Ishikawa (cell line): Measurements from ENCODE around the gene PER1.

Experiments used
- CEBPB ChIP-seq: IDR thresholded peaks from 2 replicates; pipeline ENCODE4 v1.6.1; 2012
- CREB1 ChIP-seq: IDR thresholded peaks from 2 replicates; pipeline ENCODE4 v1.6.1; 2012; ENCODE audit warnings: low read depth
- EGR1 ChIP-seq: IDR thresholded peaks from 2 replicates; pipeline ENCODE4 v1.6.1; 2012
- EP300 ChIP-seq: IDR thresholded peaks from 2 replicates; pipeline ENCODE4 v1.6.1; 2012; ENCODE audit warnings: borderline replicate concordance
- FOXM1 ChIP-seq: IDR thresholded peaks from 2 replicates; pipeline ENCODE4 v1.6.1; 2012; ENCODE audit warnings: low read depth, borderline replicate concordance
- NFIC ChIP-seq: IDR thresholded peaks from 2 replicates; pipeline ENCODE4 v1.6.1; 2012
- RAD21 ChIP-seq: IDR thresholded peaks from 2 replicates; pipeline ENCODE4 v1.6.1; 2012; ENCODE audit warnings: low read depth
- TAF1 ChIP-seq: IDR thresholded peaks from 2 replicates; pipeline ENCODE4 v1.6.1; 2012; ENCODE audit warnings: low read depth, mild to moderate bottlenecking
- TCF12 ChIP-seq: IDR thresholded peaks from 2 replicates; pipeline ENCODE4 v1.6.1; 2012; ENCODE audit warnings: low read depth
- YY1 ChIP-seq: IDR thresholded peaks from 2 replicates; pipeline ENCODE4 v1.6.1; 2012; ENCODE audit warnings: low read depth
- ZBTB7A ChIP-seq: IDR thresholded peaks from 2 replicates; pipeline ENCODE4 v1.6.1; 2012; ENCODE audit warnings: low read depth
- TF ChIP-seq, protein P1 (sequence below): IDR thresholded peaks from 2 replicates; pipeline ENCODE4 v1.6.1; 2012; ENCODE audit warnings: low read depth, mild to moderate bottlenecking
- TF ChIP-seq, protein P2 (sequence below): IDR thresholded peaks from 2 replicates; pipeline ENCODE4 v1.6.1; 2012
- TF ChIP-seq, protein P3 (sequence below): IDR thresholded peaks from 2 replicates; pipeline ENCODE4 v1.6.1; 2012

DNA sequence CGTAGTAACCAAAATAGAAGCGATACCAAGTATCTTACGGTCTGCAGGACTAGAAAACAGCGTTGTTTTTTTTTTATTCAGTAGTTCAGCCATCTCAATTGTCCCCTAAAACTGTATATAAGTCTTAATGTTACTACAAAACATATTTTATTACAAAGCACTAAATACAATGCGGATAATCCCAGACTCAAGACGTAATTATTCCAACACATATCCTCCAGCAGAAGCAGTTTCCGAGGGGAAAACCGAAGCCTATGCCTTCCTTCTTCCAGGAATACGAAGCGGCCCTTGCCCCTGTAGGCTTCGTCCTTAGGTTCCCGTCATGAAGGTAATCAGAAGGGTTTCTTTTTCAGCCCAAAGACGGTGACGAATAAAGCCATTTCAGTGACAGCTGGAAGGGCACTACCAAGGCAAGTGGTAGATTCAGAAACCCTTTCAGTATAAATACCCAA lies 21.7 kb upstream of the PER1 start:
- TF ChIP-seq YY1 = no peak
- TF ChIP-seq EGR1 = no peak
- no peak for TF ChIP-seq ZBTB7A
- no peak for TF ChIP-seq RAD21
- TF ChIP-seq CEBPB = no peak
- no peak for TF ChIP-seq FOXM1
- TF ChIP-seq, protein P1, sequence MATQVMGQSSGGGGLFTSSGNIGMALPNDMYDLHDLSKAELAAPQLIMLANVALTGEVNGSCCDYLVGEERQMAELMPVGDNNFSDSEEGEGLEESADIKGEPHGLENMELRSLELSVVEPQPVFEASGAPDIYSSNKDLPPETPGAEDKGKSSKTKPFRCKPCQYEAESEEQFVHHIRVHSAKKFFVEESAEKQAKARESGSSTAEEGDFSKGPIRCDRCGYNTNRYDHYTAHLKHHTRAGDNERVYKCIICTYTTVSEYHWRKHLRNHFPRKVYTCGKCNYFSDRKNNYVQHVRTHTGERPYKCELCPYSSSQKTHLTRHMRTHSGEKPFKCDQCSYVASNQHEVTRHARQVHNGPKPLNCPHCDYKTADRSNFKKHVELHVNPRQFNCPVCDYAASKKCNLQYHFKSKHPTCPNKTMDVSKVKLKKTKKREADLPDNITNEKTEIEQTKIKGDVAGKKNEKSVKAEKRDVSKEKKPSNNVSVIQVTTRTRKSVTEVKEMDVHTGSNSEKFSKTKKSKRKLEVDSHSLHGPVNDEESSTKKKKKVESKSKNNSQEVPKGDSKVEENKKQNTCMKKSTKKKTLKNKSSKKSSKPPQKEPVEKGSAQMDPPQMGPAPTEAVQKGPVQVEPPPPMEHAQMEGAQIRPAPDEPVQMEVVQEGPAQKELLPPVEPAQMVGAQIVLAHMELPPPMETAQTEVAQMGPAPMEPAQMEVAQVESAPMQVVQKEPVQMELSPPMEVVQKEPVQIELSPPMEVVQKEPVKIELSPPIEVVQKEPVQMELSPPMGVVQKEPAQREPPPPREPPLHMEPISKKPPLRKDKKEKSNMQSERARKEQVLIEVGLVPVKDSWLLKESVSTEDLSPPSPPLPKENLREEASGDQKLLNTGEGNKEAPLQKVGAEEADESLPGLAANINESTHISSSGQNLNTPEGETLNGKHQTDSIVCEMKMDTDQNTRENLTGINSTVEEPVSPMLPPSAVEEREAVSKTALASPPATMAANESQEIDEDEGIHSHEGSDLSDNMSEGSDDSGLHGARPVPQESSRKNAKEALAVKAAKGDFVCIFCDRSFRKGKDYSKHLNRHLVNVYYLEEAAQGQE = no peak
- TF ChIP-seq EP300 = no peak
- no peak for TF ChIP-seq TCF12
- TF ChIP-seq, protein P2, sequence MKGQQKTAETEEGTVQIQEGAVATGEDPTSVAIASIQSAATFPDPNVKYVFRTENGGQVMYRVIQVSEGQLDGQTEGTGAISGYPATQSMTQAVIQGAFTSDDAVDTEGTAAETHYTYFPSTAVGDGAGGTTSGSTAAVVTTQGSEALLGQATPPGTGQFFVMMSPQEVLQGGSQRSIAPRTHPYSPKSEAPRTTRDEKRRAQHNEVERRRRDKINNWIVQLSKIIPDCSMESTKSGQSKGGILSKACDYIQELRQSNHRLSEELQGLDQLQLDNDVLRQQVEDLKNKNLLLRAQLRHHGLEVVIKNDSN = no peak
- TF ChIP-seq, protein P3, sequence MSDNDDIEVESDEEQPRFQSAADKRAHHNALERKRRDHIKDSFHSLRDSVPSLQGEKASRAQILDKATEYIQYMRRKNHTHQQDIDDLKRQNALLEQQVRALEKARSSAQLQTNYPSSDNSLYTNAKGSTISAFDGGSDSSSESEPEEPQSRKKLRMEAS = no peak
- TF ChIP-seq CREB1 = no peak
- no peak for TF ChIP-seq NFIC
- TF ChIP-seq TAF1 = no peak
